Activated gamma-delta T cell treated with anti-CD3 and anti-CD28 coated beads, Interleukin-2, amount 50 U/mL, for 16 hours (primary cell): ENCODE measurements around the gene RASGEF1C.

ENCODE experiments used
- DNase-seq: peaks from one replicate; pipeline ENCODE4 v3.0.0-alpha.2; 2020; ENCODE audit warnings: low read depth

Gene RASGEF1C

GRCh38 chr5:180081481-180081880 is 127.5 kb downstream of the RASGEF1C start:
- no peak for DNase-seq

GRCh38 chr5:180080486-180081280 is 128.3 kb downstream of the RASGEF1C start:
- DNase-seq: no peak

GRCh38 chr5:180079702-180080466 is 129.1 kb downstream of the RASGEF1C start:
- no peak for DNase-seq

- no peak for DNase-seq
Measured at GRCh38 chr5:180078348-180078747, 130.7 kb downstream of the RASGEF1C start.

- DNase-seq: no peak
Measured at GRCh38 chr5:180077594-180078284, 131.3 kb downstream of the RASGEF1C start.

GRCh38 chr5:180075703-180076102 is 133.3 kb downstream of the RASGEF1C start:
- no peak for DNase-seq

GRCh38 chr5:180074462-180074861 is 134.5 kb downstream of the RASGEF1C start:
- DNase-seq: no peak

GRCh38 chr5:180072556-180072955 is 136.5 kb downstream of the RASGEF1C start:
- DNase-seq: no peak

GRCh38 chr5:180072256-180072548 is 136.8 kb downstream of the RASGEF1C start:
- DNase-seq: no peak

- peak; percentile 78 for DNase-seq
Measured at GRCh38 chr5:180071531-180072255, 137.3 kb downstream of the RASGEF1C start, which contains the start of gene RNF130. RNF130 (minus strand) TSS chr5:180071759; CDS start chr5:180071702, 57 bp downstream.

- DNase-seq: no peak
Measured at GRCh38 chr5:180070756-180071530, 138.1 kb downstream of the RASGEF1C start.

- no peak for DNase-seq
Measured at GRCh38 chr5:180069589-180070247, 139.3 kb downstream of the RASGEF1C start.

GRCh38 chr5:180068519-180069090 is 140.4 kb downstream of the RASGEF1C start:
- DNase-seq: no peak

- DNase-seq: no peak
Measured at GRCh38 chr5:180067986-180068385, 141.0 kb downstream of the RASGEF1C start.

GRCh38 chr5:180060192-180060591 is 148.8 kb downstream of the RASGEF1C start:
- no peak for DNase-seq

GRCh38 chr5:180059326-180059725 is 149.7 kb downstream of the RASGEF1C start:
- no peak for DNase-seq

GRCh38 chr5:180056153-180056552 is 152.9 kb downstream of the RASGEF1C start:
- DNase-seq: no peak

- no peak for DNase-seq
Measured at GRCh38 chr5:180054226-180054625, 154.8 kb downstream of the RASGEF1C start.

- no peak for DNase-seq
Measured at GRCh38 chr5:180053061-180053602, 155.9 kb downstream of the RASGEF1C start.

GRCh38 chr5:180052211-180052818 is 156.7 kb downstream of the RASGEF1C start:
- DNase-seq: no peak
